HepG2 (cell line): ENCODE results near the gene SMC1A. TPM values are rescaled to one million over a fixed set of nuclear protein-coding genes. Genes with fewer than 3 reads are reported as not detected.

Source experiments
- AKAP8 ChIP-seq: sonication (generic); formaldehyde crosslinking; IDR thresholded peaks from 2 replicates; pipeline ENCODE4 v1.5.1; 2020; ENCODE audit warnings: mild to moderate bottlenecking, missing genetic modification reagents
- ARHGAP35 ChIP-seq: sonication (generic); formaldehyde crosslinking; IDR thresholded peaks from 2 replicates; pipeline ENCODE4 v1.9.0; 2022; ENCODE audit warnings: mild to moderate bottlenecking, inconsistent platforms, moderate library complexity, missing genetic modification reagents, borderline replicate concordance
- ATF7 ChIP-seq, 2 experiments: fragments of 450-650 bp in 1 of 2; sonication (generic) in 1 of 2; formaldehyde crosslinking in 1 of 2; IDR thresholded peaks; 2 replicates each; pipeline versions ENCODE4 v1.4.0 to v1.6.1; 2016 to 2020; ENCODE audit warnings: antibody characterized with exemption in 1 of 2, mild to moderate bottlenecking in 1 of 2, missing genetic modification reagents in 1 of 2
- GLI4 ChIP-seq: sonication (generic); formaldehyde crosslinking; IDR thresholded peaks from 2 replicates; pipeline ENCODE4 v1.5.1; 2020; ENCODE audit warnings: missing genetic modification reagents, mild to moderate bottlenecking, moderate library complexity, borderline replicate concordance
- JUNB ChIP-seq: sonication (generic); formaldehyde crosslinking; IDR thresholded peaks from 2 replicates; pipeline ENCODE4 v1.8.0; 2022; ENCODE audit warnings: missing genetic modification reagents, mild to moderate bottlenecking, borderline replicate concordance
- JUND ChIP-seq: sonication (generic); formaldehyde crosslinking; IDR thresholded peaks from 2 replicates; pipeline ENCODE4 v1.8.0; 2022; ENCODE audit warnings: mild to moderate bottlenecking, missing genetic modification reagents
- KDM6A ChIP-seq: IDR thresholded peaks from 2 replicates; pipeline ENCODE4 v1.6.1; 2016; ENCODE audit warnings: low read depth
- MAFG ChIP-seq: sonication (generic); formaldehyde crosslinking; IDR thresholded peaks from 2 replicates; pipeline ENCODE4 v1.5.1; 2020; ENCODE audit warnings: mild to moderate bottlenecking, missing genetic modification reagents
- MAFK ChIP-seq, 2 experiments: IDR thresholded peaks in 1 of 2; conservative IDR thresholded peaks in 1 of 2; 2 replicates each; pipeline ENCODE4 v1.6.1; 2011; ENCODE audit warnings: improper control_type of control experiment in 2 of 2, low read length in 2 of 2
- PITX1 ChIP-seq: sonication (generic); formaldehyde crosslinking; IDR thresholded peaks from 2 replicates; pipeline ENCODE4 v1.5.1; 2020; ENCODE audit warnings: mild to moderate bottlenecking, missing genetic modification reagents
- ZNF121 ChIP-seq: sonication (generic); formaldehyde crosslinking; IDR thresholded peaks from 2 replicates; pipeline ENCODE4 v1.5.0; 2020; ENCODE audit warnings: mild to moderate bottlenecking, missing genetic modification reagents
- ZNF337 ChIP-seq: sonication (generic); formaldehyde crosslinking; IDR thresholded peaks from 2 replicates; pipeline ENCODE4 v1.5.1; 2020; ENCODE audit warnings: missing genetic modification reagents, low read depth, mild to moderate bottlenecking, borderline replicate concordance
- ZNF558 ChIP-seq: sonication (generic); formaldehyde crosslinking; IDR thresholded peaks from 2 replicates; pipeline ENCODE4 v1.9.0; 2022; ENCODE audit warnings: mild to moderate bottlenecking, missing genetic modification reagents, borderline replicate concordance
- ZNF720 ChIP-seq: sonication (generic); formaldehyde crosslinking; IDR thresholded peaks from 2 replicates; pipeline ENCODE4 v1.4.0; 2020; ENCODE audit warnings: missing genetic modification reagents
- polyA plus RNA-seq, 8 experiments: library from polyadenylated mRNA; depleted of rRNA in 3 of 8; stranded (reverse) in 7 of 8; unstranded in 1 of 8; fragments of >200 nt; fragmentation: Illumina TruSeq in 4 of 8; extraction: Trizol in 4 of 8; gene quantifications; 2 replicates each; pipeline versions ENCODE4 v1.2.1 to v1.2.3, GENCODE V29; 2011 to 2016; ENCODE audit warnings: low read depth in 4 of 8, missing spikeins in 1 of 8, mixed read lengths in 1 of 8; ENCODE audit not compliant: insufficient read depth in 1 of 8
- total RNA-seq, 5 experiments: library from RNA; depleted of rRNA; stranded (reverse); fragments of >200 nt; fragmentation: Illumina TruSeq; extraction: Trizol; gene quantifications; 2 replicates each; pipeline ENCODE4 v1.2.3, GENCODE V29; 2016; ENCODE audit warnings: low read depth in 1 of 5
- TF ChIP-seq, protein P1 (sequence below): sonication (generic); formaldehyde crosslinking; IDR thresholded peaks from 2 replicates; pipeline ENCODE4 v1.5.1; 2020; ENCODE audit warnings: missing genetic modification reagents, mild to moderate bottlenecking, borderline replicate concordance
- TF ChIP-seq, protein P2 (sequence below): sonication (generic); formaldehyde crosslinking; IDR thresholded peaks from 2 replicates; pipeline ENCODE4 v1.4.0; 2020; ENCODE audit warnings: low read depth, missing genetic modification reagents
- TF ChIP-seq, protein P3 (sequence below), 2 experiments: sonication (generic) in 1 of 2; formaldehyde crosslinking in 1 of 2; IDR thresholded peaks; 2 replicates each; pipeline versions ENCODE4 v1.5.1 to v1.6.1; 2011 to 2020; ENCODE audit warnings: borderline replicate concordance in 1 of 2, low read depth in 1 of 2, low read length in 1 of 2, mild to moderate bottlenecking in 1 of 2, missing genetic modification reagents in 1 of 2, moderate library complexity in 1 of 2

Gene SMC1A
- total and polyA plus RNA-seq, 2 of the 13 experiments (the other 11 are each of a cell fraction or from before 2014, with no cell fraction given), result 9.4 to 46.6 TPM

DNA sequence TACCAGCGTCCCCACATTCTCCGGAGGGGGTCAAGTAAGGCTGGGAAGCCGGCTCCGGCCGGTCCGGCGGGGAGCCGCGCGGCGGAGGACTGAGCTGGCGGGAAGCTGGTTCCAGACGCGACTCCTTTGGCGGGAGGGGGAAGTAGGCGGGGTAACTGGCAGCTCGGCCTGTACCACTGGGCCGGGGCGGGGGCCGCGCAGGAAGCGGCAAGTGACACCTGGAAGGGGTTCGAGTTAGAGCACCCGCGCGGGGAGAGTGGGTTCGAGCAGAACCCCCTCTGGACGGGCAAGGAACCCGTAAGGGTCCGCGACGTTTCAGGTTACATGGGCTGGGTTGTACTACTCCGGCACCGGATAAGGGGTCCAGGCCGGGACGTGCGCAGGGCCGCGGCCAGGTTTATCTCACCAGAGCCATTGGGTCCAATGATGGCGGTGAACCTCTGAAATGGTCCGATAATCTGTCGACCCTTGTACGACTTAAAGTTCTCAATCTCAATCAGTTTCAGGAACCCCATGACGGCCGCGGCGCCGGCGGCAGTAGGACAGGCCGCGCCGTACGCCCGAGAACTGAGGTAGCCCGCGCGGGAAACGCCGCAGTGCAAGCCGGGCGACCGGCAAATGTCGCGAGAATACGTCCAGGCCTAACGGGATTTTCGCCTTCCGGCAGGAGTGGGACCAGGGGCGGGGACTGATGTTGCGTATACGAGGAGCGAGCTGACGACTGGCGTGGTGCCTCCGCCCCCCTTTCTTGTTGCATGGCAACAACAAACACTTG, at the start of gene SMC1A (continued):
- TF ChIP-seq, protein P1, sequence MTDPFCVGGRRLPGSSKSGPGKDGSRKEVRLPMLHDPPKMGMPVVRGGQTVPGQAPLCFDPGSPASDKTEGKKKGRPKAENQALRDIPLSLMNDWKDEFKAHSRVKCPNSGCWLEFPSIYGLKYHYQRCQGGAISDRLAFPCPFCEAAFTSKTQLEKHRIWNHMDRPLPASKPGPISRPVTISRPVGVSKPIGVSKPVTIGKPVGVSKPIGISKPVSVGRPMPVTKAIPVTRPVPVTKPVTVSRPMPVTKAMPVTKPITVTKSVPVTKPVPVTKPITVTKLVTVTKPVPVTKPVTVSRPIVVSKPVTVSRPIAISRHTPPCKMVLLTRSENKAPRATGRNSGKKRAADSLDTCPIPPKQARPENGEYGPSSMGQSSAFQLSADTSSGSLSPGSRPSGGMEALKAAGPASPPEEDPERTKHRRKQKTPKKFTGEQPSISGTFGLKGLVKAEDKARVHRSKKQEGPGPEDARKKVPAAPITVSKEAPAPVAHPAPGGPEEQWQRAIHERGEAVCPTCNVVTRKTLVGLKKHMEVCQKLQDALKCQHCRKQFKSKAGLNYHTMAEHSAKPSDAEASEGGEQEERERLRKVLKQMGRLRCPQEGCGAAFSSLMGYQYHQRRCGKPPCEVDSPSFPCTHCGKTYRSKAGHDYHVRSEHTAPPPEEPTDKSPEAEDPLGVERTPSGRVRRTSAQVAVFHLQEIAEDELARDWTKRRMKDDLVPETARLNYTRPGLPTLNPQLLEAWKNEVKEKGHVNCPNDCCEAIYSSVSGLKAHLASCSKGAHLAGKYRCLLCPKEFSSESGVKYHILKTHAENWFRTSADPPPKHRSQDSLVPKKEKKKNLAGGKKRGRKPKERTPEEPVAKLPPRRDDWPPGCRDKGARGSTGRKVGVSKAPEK (CRISPR knock-in tag), result no peak
- TF ChIP-seq, protein P2, sequence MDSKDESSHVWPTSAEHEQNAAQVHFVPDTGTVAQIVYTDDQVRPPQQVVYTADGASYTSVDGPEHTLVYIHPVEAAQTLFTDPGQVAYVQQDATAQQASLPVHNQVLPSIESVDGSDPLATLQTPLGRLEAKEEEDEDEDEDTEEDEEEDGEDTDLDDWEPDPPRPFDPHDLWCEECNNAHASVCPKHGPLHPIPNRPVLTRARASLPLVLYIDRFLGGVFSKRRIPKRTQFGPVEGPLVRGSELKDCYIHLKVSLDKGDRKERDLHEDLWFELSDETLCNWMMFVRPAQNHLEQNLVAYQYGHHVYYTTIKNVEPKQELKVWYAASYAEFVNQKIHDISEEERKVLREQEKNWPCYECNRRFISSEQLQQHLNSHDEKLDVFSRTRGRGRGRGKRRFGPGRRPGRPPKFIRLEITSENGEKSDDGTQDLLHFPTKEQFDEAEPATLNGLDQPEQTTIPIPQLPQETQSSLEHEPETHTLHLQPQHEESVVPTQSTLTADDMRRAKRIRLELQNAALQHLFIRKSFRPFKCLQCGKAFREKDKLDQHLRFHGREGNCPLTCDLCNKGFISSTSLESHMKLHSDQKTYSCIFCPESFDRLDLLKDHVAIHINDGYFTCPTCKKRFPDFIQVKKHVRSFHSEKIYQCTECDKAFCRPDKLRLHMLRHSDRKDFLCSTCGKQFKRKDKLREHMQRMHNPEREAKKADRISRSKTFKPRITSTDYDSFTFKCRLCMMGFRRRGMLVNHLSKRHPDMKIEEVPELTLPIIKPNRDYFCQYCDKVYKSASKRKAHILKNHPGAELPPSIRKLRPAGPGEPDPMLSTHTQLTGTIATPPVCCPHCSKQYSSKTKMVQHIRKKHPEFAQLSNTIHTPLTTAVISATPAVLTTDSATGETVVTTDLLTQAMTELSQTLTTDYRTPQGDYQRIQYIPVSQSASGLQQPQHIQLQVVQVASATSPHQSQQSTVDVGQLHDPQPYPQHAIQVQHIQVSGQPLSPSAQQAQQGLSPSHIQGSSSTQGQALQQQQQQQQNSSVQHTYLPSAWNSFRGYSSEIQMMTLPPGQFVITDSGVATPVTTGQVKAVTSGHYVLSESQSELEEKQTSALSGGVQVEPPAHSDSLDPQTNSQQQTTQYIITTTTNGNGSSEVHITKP (CRISPR knock-in tag), result peak; percentile 99
- 0 out of 2 replicates have a peak, but pooled peaks have one; percentile 32 for TF ChIP-seq GLI4 (CRISPR knock-in tag)
- TF ChIP-seq ZNF121, result no peak
- no peak for TF ChIP-seq AKAP8 (CRISPR knock-in tag)
- TF ChIP-seq JUND (CRISPR knock-in tag), result no peak
- no peak for TF ChIP-seq MAFK (conservative IDR thresholded peaks at IDR 0.05 in 1 of 2, IDR thresholded peaks at IDR 0.05 in 1 of 2; ENCODE audit: low read length in 2 of 2)
- TF ChIP-seq ATF7 (IDR thresholded peaks at IDR 0.05), result no peak
- no peak for TF ChIP-seq ATF7 (CRISPR knock-in tag; IDR thresholded peaks at IDR 0.05)
- TF ChIP-seq ZNF558 (CRISPR knock-in tag), result 0 out of 2 replicates have a peak, but pooled peaks have one; percentile 36
- TF ChIP-seq MAFG (CRISPR knock-in tag), result no peak
- TF ChIP-seq, protein P3, sequence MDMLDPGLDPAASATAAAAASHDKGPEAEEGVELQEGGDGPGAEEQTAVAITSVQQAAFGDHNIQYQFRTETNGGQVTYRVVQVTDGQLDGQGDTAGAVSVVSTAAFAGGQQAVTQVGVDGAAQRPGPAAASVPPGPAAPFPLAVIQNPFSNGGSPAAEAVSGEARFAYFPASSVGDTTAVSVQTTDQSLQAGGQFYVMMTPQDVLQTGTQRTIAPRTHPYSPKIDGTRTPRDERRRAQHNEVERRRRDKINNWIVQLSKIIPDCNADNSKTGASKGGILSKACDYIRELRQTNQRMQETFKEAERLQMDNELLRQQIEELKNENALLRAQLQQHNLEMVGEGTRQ (IDR thresholded peaks at IDR 0.05; ENCODE audit: low read depth, low read length), result no peak
- TF ChIP-seq, protein P3 (CRISPR knock-in tag; IDR thresholded peaks at IDR 0.05; ENCODE audit: borderline replicate concordance), result no peak
- no peak for TF ChIP-seq JUNB (CRISPR knock-in tag)
- TF ChIP-seq ZNF720 (CRISPR knock-in tag), result no peak
- TF ChIP-seq PITX1 (CRISPR knock-in tag), result no peak
- no peak for TF ChIP-seq KDM6A (CRISPR knock-in tag)
- no peak for TF ChIP-seq ARHGAP35 (CRISPR knock-in tag)
- no peak for TF ChIP-seq ZNF337 (CRISPR knock-in tag)
